Astrocyte (in vitro differentiated cells and primary cell): ENCODE measurements around the gene CD27. TPM values are rescaled to one million over a fixed set of nuclear protein-coding genes. Genes with fewer than 3 reads are reported as not detected.

ENCODE experiments used
- DNase-seq: peaks from one replicate; pipeline ENCODE4 v3.0.0-alpha.2; 2010; ENCODE audit warnings: low read depth
- FAIRE-seq: peaks from 2 replicates; lab custom pipeline; 2011; peaks lifted over from hg19 to GRCh38; lab: Jason Lieb, UNC
- H2AFZ ChIP-seq: 2 replicates; pipeline ENCODE4 v1.6.0; 2012; ENCODE audit warnings: low read depth, low read length, inconsistent platforms
- H3K27ac ChIP-seq: 2 replicates; pipeline ENCODE4 v1.5.1; 2011; ENCODE audit warnings: low read depth, low read length, inconsistent platforms
- H3K27me3 ChIP-seq: 2 replicates; pipeline ENCODE4 v1.6.0; 2011; ENCODE audit warnings: low read length, inconsistent platforms; ENCODE audit not compliant: insufficient read depth
- H3K36me3 ChIP-seq: 2 replicates; pipeline ENCODE4 v1.5.1; 2011; ENCODE audit warnings: low read length, inconsistent platforms; ENCODE audit not compliant: insufficient read depth
- H3K4me1 ChIP-seq: 2 replicates; pipeline ENCODE4 v1.5.1; 2011; ENCODE audit warnings: low read length, inconsistent platforms; ENCODE audit not compliant: insufficient read depth
- H3K4me2 ChIP-seq: 2 replicates; pipeline ENCODE4 v1.6.0; 2012; ENCODE audit warnings: low read length, inconsistent platforms
- H3K4me3 ChIP-seq: 2 replicates; pipeline ENCODE4 v1.5.1; 2011; ENCODE audit warnings: low read depth, mild to moderate bottlenecking, low read length, inconsistent platforms; ENCODE audit not compliant: insufficient read depth
- H3K79me2 ChIP-seq: 2 replicates; pipeline ENCODE4 v1.6.0; 2012; ENCODE audit warnings: mild to moderate bottlenecking, low read length, inconsistent platforms; ENCODE audit not compliant: insufficient read depth
- H3K9ac ChIP-seq: 2 replicates; pipeline ENCODE4 v1.6.0; 2012; ENCODE audit warnings: mild to moderate bottlenecking, low read length, inconsistent platforms
- H3K9me3 ChIP-seq: 2 replicates; pipeline ENCODE4 v1.5.1; 2012; ENCODE audit warnings: low read depth, mild to moderate bottlenecking, low read length, inconsistent platforms; ENCODE audit not compliant: insufficient read depth
- H4K20me1 ChIP-seq: 2 replicates; pipeline ENCODE4 v1.6.0; 2012; ENCODE audit warnings: low read length, inconsistent platforms; ENCODE audit not compliant: insufficient read depth
- H3K27ac Mint-ChIP-seq: one replicate; pipeline ENCODE4 v1.8.0; 2021; ENCODE audit warnings: mild to moderate bottlenecking, mixed read lengths; ENCODE audit not compliant: unreplicated experiment
- H3K27me3 Mint-ChIP-seq: one replicate; pipeline ENCODE4 v1.8.0; 2021; ENCODE audit warnings: low read depth, mixed read lengths; ENCODE audit not compliant: unreplicated experiment
- H3K36me3 Mint-ChIP-seq: one replicate; pipeline ENCODE4 v1.8.0; 2021; ENCODE audit warnings: low read depth, mixed read lengths; ENCODE audit not compliant: unreplicated experiment
- H3K4me1 Mint-ChIP-seq: one replicate; pipeline ENCODE4 v1.8.0; 2021; ENCODE audit warnings: low read depth, mixed read lengths; ENCODE audit not compliant: unreplicated experiment
- H3K4me3 Mint-ChIP-seq: one replicate; pipeline ENCODE4 v1.8.0; 2021; ENCODE audit warnings: mild to moderate bottlenecking, moderate library complexity, mixed read lengths; ENCODE audit not compliant: unreplicated experiment
- H3K9me3 Mint-ChIP-seq: one replicate; pipeline ENCODE4 v1.8.0; 2021; ENCODE audit warnings: mild to moderate bottlenecking, mixed read lengths; ENCODE audit not compliant: unreplicated experiment
- EZH2 ChIP-seq: IDR thresholded peaks from 2 replicates; pipeline ENCODE4 v1.6.1; 2012; ENCODE audit warnings: mild to moderate bottlenecking, low read length, inconsistent platforms; ENCODE audit not compliant: insufficient read depth
- total RNA-seq: library from RNA; stranded (reverse); gene quantifications from 2 replicates; pipeline ENCODE4 v1.2.1, GENCODE V29; 2021
- TF ChIP-seq, protein P1 (sequence below): IDR thresholded peaks from 2 replicates; pipeline ENCODE4 v1.5.1; 2011; ENCODE audit warnings: low read depth, mild to moderate bottlenecking, inconsistent platforms, low read length, moderate library complexity; ENCODE audit not compliant: insufficient read depth

The CD27 gene
- total RNA-seq, 1 donor from 2014 or later: not detected

- Histone ChIP-seq H3K9me3 (no peaks in the 10 kb centered on the region), H3K79me2 (peaks cover 24% of the 10 kb centered on the region), H3K4me1 (peaks cover 14% of the 10 kb centered on the region), H3K9ac (no peak overlapping the region), H3K4me2 (peak overlapping the region; percentile 86), H3K36me3 (peaks cover 18% of the 10 kb centered on the region), H3K4me3 (no peak overlapping the region), H3K27me3 (no peaks in the 10 kb centered on the region), H3K27ac (no peak overlapping the region), H4K20me1 (peaks cover 35% of the 10 kb centered on the region), H2AFZ (no peak overlapping the region)
- Mint-ChIP-seq H3K27ac (no peak overlapping the region), H3K27me3 (no peaks in the 10 kb centered on the region), H3K4me1 (peaks cover 19% of the 10 kb centered on the region), H3K4me3 (peak overlapping the region; percentile 94), H3K36me3 (peaks cover 17% of the 10 kb centered on the region), H3K9me3 (no peaks in the 10 kb centered on the region)
- DNase-seq (no peak), FAIRE-seq (no peak)
- TF ChIP-seq, protein P1, sequence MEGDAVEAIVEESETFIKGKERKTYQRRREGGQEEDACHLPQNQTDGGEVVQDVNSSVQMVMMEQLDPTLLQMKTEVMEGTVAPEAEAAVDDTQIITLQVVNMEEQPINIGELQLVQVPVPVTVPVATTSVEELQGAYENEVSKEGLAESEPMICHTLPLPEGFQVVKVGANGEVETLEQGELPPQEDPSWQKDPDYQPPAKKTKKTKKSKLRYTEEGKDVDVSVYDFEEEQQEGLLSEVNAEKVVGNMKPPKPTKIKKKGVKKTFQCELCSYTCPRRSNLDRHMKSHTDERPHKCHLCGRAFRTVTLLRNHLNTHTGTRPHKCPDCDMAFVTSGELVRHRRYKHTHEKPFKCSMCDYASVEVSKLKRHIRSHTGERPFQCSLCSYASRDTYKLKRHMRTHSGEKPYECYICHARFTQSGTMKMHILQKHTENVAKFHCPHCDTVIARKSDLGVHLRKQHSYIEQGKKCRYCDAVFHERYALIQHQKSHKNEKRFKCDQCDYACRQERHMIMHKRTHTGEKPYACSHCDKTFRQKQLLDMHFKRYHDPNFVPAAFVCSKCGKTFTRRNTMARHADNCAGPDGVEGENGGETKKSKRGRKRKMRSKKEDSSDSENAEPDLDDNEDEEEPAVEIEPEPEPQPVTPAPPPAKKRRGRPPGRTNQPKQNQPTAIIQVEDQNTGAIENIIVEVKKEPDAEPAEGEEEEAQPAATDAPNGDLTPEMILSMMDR: no peak
- no peak for TF ChIP-seq EZH2
Observed at GRCh38 chr12:6468283-6468575, 23.5 kb downstream of the CD27 start.

DNA sequence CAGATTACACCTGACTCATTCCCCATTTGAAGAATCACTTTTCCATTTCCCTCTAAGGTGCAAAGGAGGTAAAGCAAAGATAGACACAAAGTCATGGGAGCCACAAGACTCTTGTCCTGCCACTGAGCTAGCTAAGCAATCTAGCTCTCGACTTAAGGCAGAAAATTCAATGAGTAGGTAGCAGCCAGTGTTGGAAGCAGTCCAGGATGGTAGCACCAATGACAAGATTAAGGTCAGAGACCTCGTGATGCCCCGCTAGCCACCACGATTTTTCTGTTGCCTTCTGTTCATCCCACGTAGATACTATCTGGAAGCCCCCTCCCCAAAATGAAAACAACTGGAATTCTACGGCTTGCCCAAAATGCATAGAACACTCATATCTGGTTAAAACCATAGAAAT lies 24.3 kb downstream of the CD27 start:
- Histone ChIP-seq H3K9me3 (no peaks in the 10 kb centered on the region), H3K9ac (no peak overlapping the region), H3K4me3 (peak overlapping the region; percentile 83), H3K36me3 (peaks cover 10% of the 10 kb centered on the region), H3K4me1 (peaks cover 14% of the 10 kb centered on the region), H3K27me3 (no peaks in the 10 kb centered on the region), H3K79me2 (peaks cover 24% of the 10 kb centered on the region), H2AFZ (no peak overlapping the region), H3K27ac (no peak overlapping the region), H4K20me1 (peaks cover 35% of the 10 kb centered on the region), H3K4me2 (peak overlapping the region; percentile 86)
- TF ChIP-seq, protein P1: no peak
- no peak for TF ChIP-seq EZH2
- Mint-ChIP-seq H3K9me3 (no peaks in the 10 kb centered on the region), H3K27ac (no peak overlapping the region), H3K27me3 (no peaks in the 10 kb centered on the region), H3K36me3 (peaks cover 16% of the 10 kb centered on the region), H3K4me1 (peaks cover 19% of the 10 kb centered on the region), H3K4me3 (peak overlapping the region; percentile 94)
- DNase-seq (no peak), FAIRE-seq (no peak)

GRCh38 chr12:6469609-6470374 lies 25.0 kb downstream of the CD27 start:
- H2AFZ ChIP-seq: peak overlapping the region; percentile 94

More at GRCh38 chr12:6469609-6470374, 25.0 kb downstream of the CD27 start:
- Histone ChIP-seq H3K9me3 (no peaks in the 10 kb centered on the region), H3K4me1 (peaks cover 14% of the 10 kb centered on the region), H3K79me2 (peaks cover 24% of the 10 kb centered on the region), H3K4me3 (peak overlapping the region; percentile 83), H3K4me2 (peak overlapping the region; percentile 86), H3K36me3 (peaks cover 3% of the 10 kb centered on the region), H3K27ac (peak overlapping the region; percentile 87), H3K27me3 (no peaks in the 10 kb centered on the region), H3K9ac (peak overlapping the region; percentile 88), H4K20me1 (peaks cover 32% of the 10 kb centered on the region)
- Mint-ChIP-seq H3K27ac (peak overlapping the region; percentile 18), H3K4me3 (peak overlapping the region; percentile 94), H3K4me1 (peaks cover 20% of the 10 kb centered on the region), H3K9me3 (peaks cover 2% of the 10 kb centered on the region), H3K27me3 (no peaks in the 10 kb centered on the region), H3K36me3 (peaks cover 9% of the 10 kb centered on the region)
- no peak for FAIRE-seq
- TF ChIP-seq, protein P1: no peak
- TF ChIP-seq EZH2: no peak
- DNase-seq: no peak
